DMS 273 treated with DMSO at 0.1 percent for 48 hours (cell line): ENCODE measurements around the gene ARPC1A.
"Not testable (repeated sequence)": the region's sequence is repeated elsewhere in the genome, so short reads cannot be mapped to it uniquely, and the experiment has no call there.

Source experiments
- DNase-seq: peaks from one replicate; lab custom pipeline; 2025; lab: John Stamatoyannopoulos, UW

ARPC1A gene

GRCh38 chr7:99322659-99323058, 3.0 kb upstream of the ARPC1A start:
- DNase-seq: not testable (repeated sequence)

- no peak for DNase-seq
Measured at GRCh38 chr7:99324559-99324958, 1.1 kb upstream of the ARPC1A start.

DNA sequence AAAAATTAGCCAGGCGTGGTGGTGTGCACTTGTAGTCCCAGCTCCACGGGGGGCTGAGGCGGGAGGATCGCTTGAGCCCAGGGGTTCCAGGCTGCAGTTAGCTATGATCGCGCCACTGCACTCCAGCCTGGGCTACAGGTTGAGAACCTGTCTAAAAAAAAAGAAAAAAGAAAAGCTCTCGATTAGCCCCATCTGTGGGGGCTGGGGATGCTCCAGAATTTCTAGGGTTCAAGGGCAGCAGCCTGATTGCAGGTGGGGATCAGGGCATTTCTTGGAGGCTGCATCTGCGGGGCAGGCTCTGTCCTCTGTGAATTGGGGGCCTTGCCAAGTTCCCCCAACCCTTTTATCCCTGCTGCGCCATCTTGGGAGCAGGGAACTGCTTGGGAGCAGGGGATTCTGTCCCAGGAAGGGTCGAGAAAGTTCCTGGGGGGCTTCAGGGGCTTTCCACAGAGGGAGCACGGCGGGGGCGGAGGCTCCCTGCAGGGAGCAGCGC, 651 bp upstream of the ARPC1A start:
- no peak for DNase-seq

GRCh38 chr7:99326408-99326782, 697 bp downstream of the ARPC1A start:
- no peak for DNase-seq

DNA sequence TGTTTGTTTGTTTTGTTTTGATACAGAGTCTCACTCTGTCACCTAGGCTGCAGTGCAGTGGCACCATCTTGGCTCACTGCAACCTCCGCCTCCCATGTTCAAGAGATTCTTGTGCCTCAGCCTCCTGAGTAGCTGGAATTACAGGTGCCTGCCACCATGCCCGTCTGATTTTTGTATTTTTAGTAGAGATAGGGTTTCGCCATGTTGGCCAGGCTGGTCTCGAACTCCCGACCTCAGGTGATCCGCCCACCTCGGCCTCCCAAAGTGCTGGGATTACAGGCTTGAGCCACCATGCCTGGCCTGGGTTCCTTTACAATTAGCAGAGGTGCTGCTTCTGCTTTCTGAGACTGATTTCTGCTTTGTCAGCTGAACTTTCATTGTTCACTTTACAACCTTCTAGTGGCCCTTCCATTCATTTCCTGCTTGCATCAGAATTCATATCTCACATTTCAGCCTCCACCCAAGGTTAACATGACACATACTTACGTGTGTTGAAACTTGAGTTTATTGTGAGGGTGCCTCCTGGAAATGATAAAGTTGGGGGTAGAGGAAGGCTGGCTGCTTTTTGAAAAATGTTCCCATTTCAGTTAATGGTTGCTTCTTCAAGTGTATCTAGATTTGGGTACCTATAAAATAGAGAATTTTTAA, 4.7 kb downstream of the ARPC1A start:
- DNase-seq: not testable (repeated sequence)

GRCh38 chr7:99331002-99331401, 5.3 kb downstream of the ARPC1A start:
- DNase-seq: no peak

DNA sequence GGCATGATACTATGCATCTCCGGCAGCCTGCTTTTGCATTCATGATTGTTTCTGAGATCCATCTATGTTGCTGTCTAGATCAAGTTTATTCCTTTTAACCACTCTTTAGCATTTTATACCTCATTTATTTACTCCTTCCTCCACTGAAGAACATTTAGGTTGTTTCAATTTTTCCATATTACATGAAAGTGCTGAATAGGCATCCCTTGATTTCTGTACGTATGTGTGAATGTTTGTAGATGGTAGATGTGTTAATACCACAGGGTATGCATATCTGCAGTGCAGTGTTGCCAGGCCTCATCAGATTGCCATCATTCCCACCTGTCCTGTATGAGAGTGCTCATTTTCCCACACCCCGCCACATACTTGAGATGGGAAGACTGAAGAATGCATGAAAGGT, 13.9 kb downstream of the ARPC1A start:
- no peak for DNase-seq

GRCh38 chr7:99340659-99341058, 15.0 kb downstream of the ARPC1A start:
- no peak for DNase-seq

- DNase-seq: no peak
Measured at GRCh38 chr7:99344061-99344647, 18.5 kb downstream of the ARPC1A start.

DNA sequence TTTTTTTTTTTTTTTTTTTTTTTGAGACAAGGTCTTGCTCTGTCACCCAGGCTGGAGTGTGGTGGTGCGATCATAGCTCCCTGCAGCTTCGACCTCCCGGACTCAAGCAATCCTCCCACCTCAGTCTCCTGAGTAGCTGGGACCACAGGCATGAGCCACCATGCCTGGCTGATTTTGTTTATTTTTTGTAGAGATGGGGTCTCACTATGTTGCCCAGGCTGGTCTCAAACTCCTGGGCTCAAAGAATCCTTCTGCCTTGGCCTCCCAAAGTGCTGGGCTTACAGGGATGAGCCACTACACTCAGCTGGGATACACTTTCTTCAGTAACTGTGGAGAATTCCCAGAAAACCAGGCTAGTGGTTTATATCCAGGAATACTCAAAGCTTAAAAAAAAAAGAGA, 24.9 kb downstream of the ARPC1A start:
- not testable (repeated sequence) for DNase-seq

- no peak for DNase-seq
Measured at GRCh38 chr7:99352247-99352646, 26.5 kb downstream of the ARPC1A start.

DNA sequence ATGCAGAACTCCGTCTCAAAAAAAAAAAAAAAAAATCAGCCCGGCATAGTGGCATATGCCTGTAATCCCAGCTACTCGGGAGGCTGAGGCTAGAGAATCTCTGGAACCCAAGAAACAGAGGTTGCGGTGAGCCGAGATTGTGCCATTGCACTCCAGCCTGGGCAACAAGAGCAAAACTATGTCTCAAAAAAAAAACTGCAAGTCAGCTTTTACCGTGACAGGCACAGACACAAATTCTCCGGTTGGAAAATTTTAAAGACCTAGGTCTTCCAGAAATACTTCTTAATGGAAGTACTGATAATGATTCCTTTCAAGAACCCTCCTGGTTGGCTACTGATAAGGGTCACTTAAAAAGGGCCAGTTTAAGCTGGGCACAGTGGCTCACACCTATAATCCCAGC, 29.4 kb downstream of the ARPC1A start:
- DNase-seq: no peak

GRCh38 chr7:99357701-99358490, 32.2 kb downstream of the ARPC1A start:
- DNase-seq: no peak

DNA sequence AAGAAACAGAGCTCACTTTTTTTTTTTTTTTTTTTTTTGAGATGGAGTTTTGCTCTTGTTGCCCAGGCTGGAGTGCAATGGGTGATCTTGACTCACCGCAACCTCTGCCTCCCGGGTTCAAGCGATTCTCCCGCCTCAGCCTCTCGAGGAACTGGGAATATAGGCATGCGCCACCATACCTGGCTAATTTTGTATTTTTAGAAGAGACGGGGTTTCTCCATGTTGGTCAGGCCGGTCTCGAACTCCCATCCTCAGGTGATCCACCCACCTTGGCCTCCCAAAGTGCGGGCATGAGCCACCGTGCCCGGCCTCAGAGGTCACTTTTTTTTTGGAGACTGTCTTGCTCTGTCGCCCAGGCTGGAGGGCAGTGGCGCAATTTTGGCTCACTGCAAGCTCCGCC, 32.8 kb downstream of the ARPC1A start:
- DNase-seq: not testable (repeated sequence)

DNA sequence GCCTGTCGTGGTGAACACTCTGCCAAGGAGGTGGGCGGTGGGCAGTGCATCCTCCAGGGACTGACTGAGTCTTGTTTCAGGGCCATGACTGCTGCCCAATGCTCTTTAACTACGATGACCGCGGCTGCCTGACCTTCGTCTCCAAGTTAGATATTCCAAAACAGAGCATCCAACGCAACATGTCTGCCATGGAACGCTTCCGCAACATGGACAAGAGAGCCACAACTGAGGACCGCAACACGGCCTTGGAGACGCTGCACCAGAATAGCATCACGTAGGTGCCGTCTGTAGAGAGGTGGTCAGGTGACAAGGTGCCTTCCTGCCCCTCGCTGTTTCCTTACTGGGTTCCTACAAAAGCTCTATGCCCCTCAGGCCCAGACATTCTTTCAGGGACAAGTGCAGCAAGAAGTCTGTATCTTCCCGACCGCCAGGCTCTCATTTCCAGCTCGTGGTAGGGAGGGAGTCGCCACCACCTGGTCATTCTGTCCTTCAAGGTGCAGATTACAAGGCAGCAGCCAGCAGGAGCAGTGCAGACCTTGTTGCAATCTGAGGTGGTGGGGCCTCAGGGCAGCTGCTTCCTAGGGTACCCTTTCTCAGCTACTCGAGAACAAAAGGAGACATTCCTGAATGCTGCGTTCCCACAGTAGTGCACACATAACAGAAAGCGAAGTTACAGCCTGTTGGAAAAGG, 33.9 kb downstream of the ARPC1A start:
- no peak for DNase-seq

DNA sequence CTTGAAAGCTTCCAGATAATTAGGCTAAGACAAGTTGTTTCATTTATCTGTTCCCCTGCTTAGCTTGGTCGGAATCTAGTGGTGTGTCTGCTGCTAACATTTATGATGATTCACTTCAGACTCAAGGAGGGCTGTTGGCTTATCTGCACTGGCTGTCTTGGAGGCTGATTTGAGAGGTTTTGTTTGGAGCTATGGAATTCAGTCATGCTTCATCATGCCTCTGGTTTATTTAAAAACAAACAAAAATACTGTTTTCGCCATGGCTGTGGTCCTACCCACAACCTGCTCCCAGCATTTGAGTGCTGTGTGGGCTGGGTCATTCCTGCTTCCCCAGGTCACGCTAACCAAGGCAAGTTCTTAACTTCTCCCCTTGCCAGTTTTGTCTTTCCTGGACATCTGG, 37.1 kb downstream of the ARPC1A start:
- no peak for DNase-seq

DNA sequence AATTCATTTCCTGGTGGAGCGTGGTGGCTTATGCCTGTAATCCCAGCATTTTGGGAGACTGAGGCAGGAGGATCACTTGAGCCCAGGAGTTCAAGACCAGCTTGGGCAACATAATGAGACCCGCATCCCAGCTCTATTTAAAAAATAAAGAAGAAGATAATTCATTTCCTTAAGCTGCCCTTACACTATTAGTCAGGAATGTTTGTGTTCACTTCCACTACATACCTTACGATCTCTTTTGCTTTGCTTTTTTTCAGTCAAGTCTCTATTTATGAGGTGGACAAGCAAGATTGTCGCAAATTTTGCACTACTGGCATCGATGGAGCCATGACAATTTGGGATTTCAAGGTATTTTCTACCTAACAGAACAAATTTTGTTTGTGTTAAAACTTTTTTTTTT, 37.6 kb downstream of the ARPC1A start:
- DNase-seq: no peak

- no peak for DNase-seq
Measured at GRCh38 chr7:99365318-99366141, 39.8 kb downstream of the ARPC1A start.

GRCh38 chr7:99366646-99367045, 40.9 kb downstream of the ARPC1A start:
- no peak for DNase-seq

- no peak for DNase-seq
Measured at GRCh38 chr7:99368750-99369389, 43.2 kb downstream of the ARPC1A start.

DNA sequence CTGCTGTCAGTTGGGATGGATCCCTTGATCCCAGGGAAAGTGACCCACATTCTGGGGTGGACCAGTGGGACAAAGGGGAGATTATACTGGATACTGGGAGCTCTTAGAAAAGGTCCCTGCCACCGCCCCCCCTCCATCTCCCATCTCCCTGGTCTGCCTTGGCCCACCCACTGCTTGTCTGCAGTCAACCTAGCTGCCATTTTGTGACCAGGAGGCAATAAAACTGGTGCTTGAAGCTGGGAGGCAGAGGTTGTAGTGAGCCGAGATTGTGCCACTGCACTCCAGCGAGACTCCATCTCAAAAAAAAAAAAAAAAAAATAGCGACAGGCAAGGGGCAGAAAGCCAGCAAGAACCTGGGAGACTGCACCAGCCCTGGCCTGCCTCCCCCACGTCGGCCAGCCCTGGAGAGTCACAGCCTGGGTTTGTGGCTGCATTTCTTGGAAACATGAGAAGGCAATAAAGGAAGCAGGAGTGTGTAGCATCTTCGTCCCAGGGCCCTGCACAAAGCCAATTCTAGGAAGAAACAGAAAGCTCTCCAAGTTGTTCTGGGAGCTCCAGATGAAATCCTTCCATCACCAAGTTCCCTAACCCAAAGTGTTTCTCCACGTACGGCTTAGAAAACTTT, 44.2 kb downstream of the ARPC1A start:
- no peak for DNase-seq
